CD4-positive, alpha-beta T cell (primary cell): Measurements from ENCODE around the gene ZBTB20. TPM values are rescaled to one million over a fixed set of nuclear protein-coding genes. Genes with fewer than 3 reads are reported as not detected.

Source experiments
- ATAC-seq: fragments of 200-7000 bp; cut with Tn5 transposase; one replicate; pipeline ENCODE4 v1.10.0; 2022; ENCODE audit warnings: mild to moderate bottlenecking; ENCODE audit not compliant: poor library complexity
- CTCF ChIA-PET: fragments of 350-600 bp; sonication (Branson Sonifier 250); formaldehyde crosslinking; loops from one replicate; lab custom pipeline; 2021; ENCODE audit warnings: antibody characterized with exemption, inconsistent platforms; lab: Charles Lee
- POLR2A ChIA-PET: fragments of 350-600 bp; sonication (Branson Sonifier 250); formaldehyde crosslinking; loops from one replicate; lab custom pipeline; 2021; ENCODE audit warnings: antibody characterized with exemption, inconsistent platforms; lab: Charles Lee
- DNase-seq, 14 experiments: peaks; one replicate each; pipeline ENCODE4 v3.0.0-alpha.2; 2013 to 2020; ENCODE audit warnings: mixed read lengths in 2 of 14
- H3K27ac ChIP-seq, 2 donors: one replicate each; pipeline versions ENCODE4 v1.5.1 to v1.7.0; 2013; ENCODE audit warnings: low read length in 2 of 2, low read depth in 1 of 2, mild to moderate bottlenecking in 1 of 2
- H3K27me3 ChIP-seq, 2 experiments: 1 replicate in 1 of 2; 2 replicates in 1 of 2; pipeline versions ENCODE4 v1.6.1 to v1.7.0; 2013; ENCODE audit warnings: low read length in 2 of 2, control low read depth in 1 of 2, mild to moderate bottlenecking in 1 of 2, moderate library complexity in 1 of 2; ENCODE audit not compliant: insufficient read depth in 2 of 2, control insufficient read depth in 1 of 2
- H3K36me3 ChIP-seq: one replicate; pipeline ENCODE4 v1.6.1; 2013; ENCODE audit warnings: low read length, control low read depth; ENCODE audit not compliant: insufficient read depth
- H3K4me1 ChIP-seq: one replicate; pipeline ENCODE4 v1.6.1; 2013; ENCODE audit warnings: low read length, control low read depth; ENCODE audit not compliant: insufficient read depth
- H3K4me3 ChIP-seq: one replicate; pipeline ENCODE4 v1.5.1; 2013; ENCODE audit warnings: mild to moderate bottlenecking, low read length, moderate library complexity
- H3K9me3 ChIP-seq, 2 experiments: 1 replicate in 1 of 2; 2 replicates in 1 of 2; pipeline versions ENCODE4 v1.6.1 to v1.7.0; 2013; ENCODE audit warnings: low read length in 2 of 2, mild to moderate bottlenecking in 2 of 2, control low read depth in 1 of 2, moderate library complexity in 1 of 2; ENCODE audit not compliant: control insufficient read depth in 1 of 2, insufficient read depth in 1 of 2
- H3K27ac Mint-ChIP-seq: one replicate; pipeline ENCODE4 v1.8.0; 2020; ENCODE audit warnings: mixed read lengths
- H3K27me3 Mint-ChIP-seq: one replicate; pipeline ENCODE4 v1.8.0; 2021; ENCODE audit warnings: mixed read lengths
- H3K36me3 Mint-ChIP-seq: one replicate; pipeline ENCODE4 v1.8.0; 2021; ENCODE audit warnings: low read depth, mixed read lengths
- H3K4me1 Mint-ChIP-seq: one replicate; pipeline ENCODE4 v1.8.0; 2021; ENCODE audit warnings: low read depth, mixed read lengths
- H3K4me3 Mint-ChIP-seq: one replicate; pipeline ENCODE4 v1.8.0; 2020; ENCODE audit warnings: mild to moderate bottlenecking, mixed read lengths
- H3K9me3 Mint-ChIP-seq: one replicate; pipeline ENCODE4 v1.8.0; 2020; ENCODE audit warnings: mixed read lengths
- intact Hi-C, 2 experiments: fragments of 100-400 bp; cut with DNase I in 1 of 2; cut with micrococcal nuclease in 1 of 2; formaldehyde crosslinking; loops; one replicate each; pipeline versions ENCODE4 v1.15.1 to v1.9.0; 2023 to 2025; cut with DNase I, micrococcal nuclease
- total RNA-seq, 174 experiments: library from RNA in 2 of 174; stranded (reverse) in 2 of 174; gene quantifications; one replicate each; pipeline ENCODE4 v1.2.3 and lab custom pipeline; 2021 to 2026
- TF ChIP-seq, protein P1 (sequence below): fragments of 200-600 bp; IDR thresholded peaks from one replicate; pipeline ENCODE4 v1.8.0; 2022; ENCODE audit warnings: antibody characterized with exemption, mild to moderate bottlenecking

Gene ZBTB20
- total RNA-seq, 2 experiments from 2014 or later: 41.6 to 47.4 TPM

DNA sequence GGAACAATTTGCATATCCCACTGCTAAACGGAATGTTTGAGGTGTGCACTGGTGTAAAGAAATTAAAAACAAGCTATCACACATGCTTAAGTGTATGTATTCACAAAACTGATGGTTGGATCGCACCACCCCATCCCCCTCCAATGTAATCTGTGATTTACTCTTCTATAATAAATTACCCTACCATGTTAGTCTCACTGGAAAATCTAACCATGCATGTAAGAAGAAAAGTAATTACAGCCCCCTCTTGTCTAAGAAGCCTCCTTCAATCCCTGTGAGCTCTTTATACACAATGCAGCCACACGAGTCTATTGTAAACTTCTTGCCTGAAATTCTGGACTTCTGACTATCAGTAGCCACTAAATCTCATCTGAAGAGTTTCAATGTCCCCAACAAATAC, 173.6 kb downstream of the ZBTB20 start:
- TF ChIP-seq, protein P1, sequence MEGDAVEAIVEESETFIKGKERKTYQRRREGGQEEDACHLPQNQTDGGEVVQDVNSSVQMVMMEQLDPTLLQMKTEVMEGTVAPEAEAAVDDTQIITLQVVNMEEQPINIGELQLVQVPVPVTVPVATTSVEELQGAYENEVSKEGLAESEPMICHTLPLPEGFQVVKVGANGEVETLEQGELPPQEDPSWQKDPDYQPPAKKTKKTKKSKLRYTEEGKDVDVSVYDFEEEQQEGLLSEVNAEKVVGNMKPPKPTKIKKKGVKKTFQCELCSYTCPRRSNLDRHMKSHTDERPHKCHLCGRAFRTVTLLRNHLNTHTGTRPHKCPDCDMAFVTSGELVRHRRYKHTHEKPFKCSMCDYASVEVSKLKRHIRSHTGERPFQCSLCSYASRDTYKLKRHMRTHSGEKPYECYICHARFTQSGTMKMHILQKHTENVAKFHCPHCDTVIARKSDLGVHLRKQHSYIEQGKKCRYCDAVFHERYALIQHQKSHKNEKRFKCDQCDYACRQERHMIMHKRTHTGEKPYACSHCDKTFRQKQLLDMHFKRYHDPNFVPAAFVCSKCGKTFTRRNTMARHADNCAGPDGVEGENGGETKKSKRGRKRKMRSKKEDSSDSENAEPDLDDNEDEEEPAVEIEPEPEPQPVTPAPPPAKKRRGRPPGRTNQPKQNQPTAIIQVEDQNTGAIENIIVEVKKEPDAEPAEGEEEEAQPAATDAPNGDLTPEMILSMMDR: no peak
- no peak for DNase-seq
- intact Hi-C loops: no loop called here
- no peaks in the 10 kb centered on the region for H3K9me3 ChIP-seq
- Mint-ChIP-seq H3K27ac (no peak overlapping the region), H3K27me3 (no peaks in the 10 kb centered on the region), H3K4me1 (no peaks in the 10 kb centered on the region), H3K9me3 (no peaks in the 10 kb centered on the region), H3K4me3 (no peak overlapping the region), H3K36me3 (peaks cover 49% of the 10 kb centered on the region)
- H3K27me3 ChIP-seq: no peaks in the 10 kb centered on the region
- H3K36me3 ChIP-seq: no peaks in the 10 kb centered on the region
- ChIA-PET CTCF (interaction anchor here (1.1 kb wide), 1 partner anchor 14 kb away, joined by 3 read pairs; no protein-coding TSS in a partner anchor), POLR2A (no interaction called here)
- no peak for ATAC-seq
- H3K4me1 ChIP-seq: no peaks in the 10 kb centered on the region
- no peak overlapping the region for H3K4me3 ChIP-seq
- H3K27ac ChIP-seq: no peak overlapping the region

DNA sequence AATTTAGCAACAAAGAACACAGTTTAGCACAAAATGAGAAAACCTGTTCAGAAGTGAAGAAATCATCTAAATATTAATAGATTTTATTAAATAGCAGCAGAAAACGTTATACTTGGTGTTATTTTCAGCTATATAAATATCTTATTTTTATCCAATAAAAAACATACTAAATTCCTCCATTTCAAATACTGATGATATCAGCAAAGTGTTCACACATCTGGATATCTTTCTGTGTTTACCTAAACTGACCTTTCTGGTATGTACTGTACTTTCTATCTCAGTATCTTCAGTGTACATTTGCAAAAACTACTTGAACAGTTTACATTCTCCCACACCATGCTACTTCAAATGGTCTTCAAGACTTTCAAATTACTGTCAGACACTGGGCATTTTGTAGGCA, 179.9 kb downstream of the ZBTB20 start:
- POLR2A ChIA-PET: no interaction called here
- DNase-seq: no peak
- H3K4me1 ChIP-seq: no peaks in the 10 kb centered on the region
- no peak for ATAC-seq
- peaks cover 4% of the 10 kb centered on the region for H3K36me3 ChIP-seq
- TF ChIP-seq, protein P1: no peak
- Mint-ChIP-seq H3K27me3 (no peaks in the 10 kb centered on the region), H3K36me3 (peaks cover 53% of the 10 kb centered on the region), H3K9me3 (no peaks in the 10 kb centered on the region), H3K4me3 (no peak overlapping the region), H3K4me1 (no peaks in the 10 kb centered on the region), H3K27ac (no peak overlapping the region)
- H3K27ac ChIP-seq: no peak overlapping the region
- H3K9me3 ChIP-seq: no peaks in the 10 kb centered on the region
- CTCF ChIA-PET: no interaction called here
- H3K4me3 ChIP-seq: no peak overlapping the region
- no peaks in the 10 kb centered on the region for H3K27me3 ChIP-seq
- intact Hi-C loops: no loop called here

DNA sequence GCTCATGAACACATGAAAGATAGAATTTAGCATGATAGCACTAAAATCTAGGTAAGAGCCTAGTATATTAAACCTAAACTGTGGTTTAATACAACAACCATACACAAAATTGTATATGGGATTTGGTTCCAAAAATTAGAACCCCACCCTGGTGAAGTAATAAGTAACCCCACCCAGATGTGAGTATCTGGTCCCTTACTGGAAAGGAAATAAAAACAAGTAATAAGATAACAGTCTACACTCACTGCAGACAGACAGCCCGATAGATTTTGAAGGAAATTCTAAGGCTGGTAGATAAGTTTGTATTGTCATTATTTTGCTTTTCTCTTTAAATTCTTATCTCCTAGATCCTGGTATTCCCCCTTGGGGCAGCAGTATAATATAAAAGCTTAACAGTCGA, 184.9 kb downstream of the ZBTB20 start:
- H3K4me1 Mint-ChIP-seq: no peaks in the 10 kb centered on the region
- ChIA-PET POLR2A (no interaction called here), CTCF (no interaction called here)
- no peak overlapping the region for H3K27ac Mint-ChIP-seq
- H3K4me3 Mint-ChIP-seq: no peak overlapping the region
- H3K36me3 Mint-ChIP-seq: peaks cover 78% of the 10 kb centered on the region
- Histone ChIP-seq H3K27me3 (no peaks in the 10 kb centered on the region), H3K36me3 (peaks cover 4% of the 10 kb centered on the region), H3K9me3 (no peaks in the 10 kb centered on the region), H3K4me3 (no peak overlapping the region), H3K27ac (no peak overlapping the region), H3K4me1 (no peaks in the 10 kb centered on the region)
- no peak for ATAC-seq
- peaks cover 2% of the 10 kb centered on the region for H3K9me3 Mint-ChIP-seq
- no peak for DNase-seq
- no peaks in the 10 kb centered on the region for H3K27me3 Mint-ChIP-seq
- TF ChIP-seq, protein P1: no peak
- intact Hi-C loops: no loop called here
